Activated T-cell treated with anti-CD3 and anti-CD28 coated beads, Interleukin-2, amount 50 U/mL, for 1 hour (primary cell): Measurements from ENCODE around the gene TPD52L1.

Experiments
- DNase-seq: peaks from one replicate; pipeline ENCODE4 v3.0.0-alpha.2; 2020

The TPD52L1 gene

GRCh38 chr6:125183391-125183790 is 29.8 kb downstream of the TPD52L1 start:
- no peak for DNase-seq

GRCh38 chr6:125188037-125188436 is 34.5 kb downstream of the TPD52L1 start:
- no peak for DNase-seq

GRCh38 chr6:125188594-125189203 is 35.1 kb downstream of the TPD52L1 start:
- no peak for DNase-seq

- no peak for DNase-seq
Observed at GRCh38 chr6:125189494-125189893, 35.9 kb downstream of the TPD52L1 start.

GRCh38 chr6:125190667-125191066 is 37.1 kb downstream of the TPD52L1 start:
- no peak for DNase-seq

- peak; percentile 27 for DNase-seq
Observed at GRCh38 chr6:125191916-125192609, 38.5 kb downstream of the TPD52L1 start.

DNA sequence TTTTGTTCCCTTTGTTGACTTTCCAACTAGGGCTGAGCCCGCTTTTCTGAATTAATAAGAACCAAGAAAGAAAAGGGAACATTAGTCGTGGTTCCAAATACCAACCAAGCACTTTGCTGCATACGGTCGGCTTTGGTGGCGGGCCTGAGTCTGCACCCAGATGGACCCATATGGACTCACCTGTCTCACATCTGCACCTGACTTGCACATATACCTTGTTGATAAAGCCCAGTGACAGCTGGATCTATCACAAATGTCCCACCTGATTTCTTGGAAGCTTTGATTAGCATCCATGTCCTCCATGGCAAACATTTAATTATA is 39.0 kb downstream of the TPD52L1 start:
- DNase-seq, result no peak

DNA sequence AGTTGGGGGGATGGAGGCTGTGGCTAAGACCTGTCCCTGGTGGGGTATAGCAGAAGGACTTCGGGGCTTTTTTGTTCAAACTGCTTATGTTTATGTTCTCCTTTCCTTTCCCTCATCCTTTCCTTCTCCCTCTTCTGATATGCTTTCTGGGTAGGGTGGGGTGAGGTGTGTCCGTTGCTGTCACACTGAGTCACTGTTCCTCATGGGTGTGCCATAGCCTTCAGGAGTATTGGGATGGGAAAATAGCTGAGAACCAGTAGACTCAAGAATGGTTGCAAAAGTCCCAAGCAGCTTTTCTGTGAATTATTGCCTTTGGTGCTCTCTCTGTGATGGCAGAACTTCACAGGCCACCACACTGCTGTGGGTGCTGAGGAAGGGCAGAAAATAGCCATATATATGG is 39.6 kb downstream of the TPD52L1 start:
- DNase-seq, result no peak

GRCh38 chr6:125194941-125195340 is 41.4 kb downstream of the TPD52L1 start:
- DNase-seq, result no peak

DNA sequence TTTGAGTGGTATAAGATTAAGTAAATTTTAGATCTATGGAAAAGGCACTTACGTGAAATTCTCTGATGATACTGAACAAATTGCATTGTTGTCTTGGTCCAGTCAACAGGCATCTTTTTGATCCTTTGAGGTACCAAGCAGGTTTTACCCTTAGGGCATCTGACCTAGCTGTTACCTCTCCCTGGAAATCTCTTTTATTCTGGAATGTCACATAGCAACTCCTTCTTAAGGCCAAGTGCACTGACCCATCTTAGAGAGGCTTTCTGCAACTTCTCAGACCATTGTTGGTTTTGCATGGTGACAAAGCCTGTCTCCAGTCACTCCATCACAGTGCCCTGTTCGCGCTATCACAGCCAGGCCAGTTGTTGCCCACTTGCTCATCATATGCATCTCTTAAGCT is 42.0 kb downstream of the TPD52L1 start:
- DNase-seq, result no peak

GRCh38 chr6:125196613-125197012 is 43.0 kb downstream of the TPD52L1 start:
- DNase-seq, result no peak

GRCh38 chr6:125197795-125198269 is 44.3 kb downstream of the TPD52L1 start:
- DNase-seq, result no peak

GRCh38 chr6:125198398-125198937 is 44.9 kb downstream of the TPD52L1 start:
- no peak for DNase-seq

DNA sequence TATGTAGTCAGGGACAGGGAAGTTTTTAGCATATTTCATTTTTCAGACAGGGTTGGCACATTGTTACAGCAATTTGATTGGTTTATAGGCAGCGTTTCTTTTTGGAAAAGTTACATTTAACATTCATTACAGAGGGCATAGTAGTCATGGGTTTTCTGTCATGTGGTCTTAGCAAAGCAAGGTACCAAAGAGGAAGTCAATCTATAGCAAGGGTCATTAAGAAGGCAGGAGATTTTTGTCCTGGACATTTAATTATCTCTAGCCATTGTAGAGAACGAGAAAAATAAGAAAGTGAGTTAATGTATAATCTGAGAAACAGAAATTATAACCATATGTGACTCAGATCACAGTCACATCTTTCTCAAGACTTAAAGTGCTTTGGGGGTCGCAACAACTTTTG is 47.4 kb downstream of the TPD52L1 start:
- DNase-seq, result no peak

GRCh38 chr6:125201961-125202729 is 48.6 kb downstream of the TPD52L1 start:
- DNase-seq, result no peak

GRCh38 chr6:125203395-125203794 is 49.8 kb downstream of the TPD52L1 start:
- DNase-seq, result no peak

- no peak for DNase-seq
Observed at GRCh38 chr6:125205931-125206330, 52.4 kb downstream of the TPD52L1 start.

DNA sequence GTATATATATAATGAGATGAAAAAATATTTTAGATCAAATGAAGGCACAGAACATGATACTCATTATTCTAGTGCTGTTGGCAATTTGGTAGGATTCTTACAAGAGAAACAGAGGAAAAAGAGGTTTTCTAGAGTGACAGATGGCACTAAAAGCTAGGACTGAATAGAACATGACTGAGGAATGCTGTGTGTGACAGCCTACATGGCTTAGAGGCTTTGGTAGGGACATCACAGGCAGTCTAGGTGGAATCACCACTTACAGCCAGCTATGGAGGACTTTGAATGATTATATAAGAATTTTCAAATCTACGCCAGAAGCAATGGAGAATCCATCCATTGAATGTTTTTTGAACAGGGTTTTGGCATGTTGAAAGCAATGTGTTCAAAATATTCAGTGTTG is 52.8 kb downstream of the TPD52L1 start:
- no peak for DNase-seq

GRCh38 chr6:125207956-125208355 is 54.4 kb downstream of the TPD52L1 start:
- DNase-seq, result no peak

GRCh38 chr6:125208625-125209249 is 55.2 kb downstream of the TPD52L1 start:
- DNase-seq, result no peak

GRCh38 chr6:125210667-125211066 is 57.1 kb downstream of the TPD52L1 start:
- DNase-seq, result no peak

DNA sequence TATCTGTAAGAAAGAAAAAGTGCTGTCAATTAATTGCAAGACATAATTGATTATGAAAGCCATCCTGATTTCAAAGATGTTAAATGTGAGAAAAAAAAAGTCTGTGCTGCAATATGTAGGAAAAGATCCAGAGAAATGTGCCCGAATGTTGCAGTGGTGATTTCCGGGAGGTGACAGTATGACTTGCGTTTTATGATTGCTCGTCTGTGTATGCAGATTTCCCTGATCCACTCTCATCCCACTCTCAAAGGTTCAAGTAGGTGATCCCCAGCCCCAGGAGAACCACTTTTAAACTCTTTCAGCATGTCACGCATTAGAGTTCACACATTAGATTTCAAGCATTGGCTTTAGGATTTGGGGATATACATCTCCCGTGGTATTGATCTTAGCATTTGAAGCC is 57.8 kb downstream of the TPD52L1 start:
- no peak for DNase-seq

- DNase-seq, result no peak
Observed at GRCh38 chr6:125212377-125212776, 58.8 kb downstream of the TPD52L1 start.
